Measurements from ENCODE around the gene APOA1.

Gene APOA1

DNA sequence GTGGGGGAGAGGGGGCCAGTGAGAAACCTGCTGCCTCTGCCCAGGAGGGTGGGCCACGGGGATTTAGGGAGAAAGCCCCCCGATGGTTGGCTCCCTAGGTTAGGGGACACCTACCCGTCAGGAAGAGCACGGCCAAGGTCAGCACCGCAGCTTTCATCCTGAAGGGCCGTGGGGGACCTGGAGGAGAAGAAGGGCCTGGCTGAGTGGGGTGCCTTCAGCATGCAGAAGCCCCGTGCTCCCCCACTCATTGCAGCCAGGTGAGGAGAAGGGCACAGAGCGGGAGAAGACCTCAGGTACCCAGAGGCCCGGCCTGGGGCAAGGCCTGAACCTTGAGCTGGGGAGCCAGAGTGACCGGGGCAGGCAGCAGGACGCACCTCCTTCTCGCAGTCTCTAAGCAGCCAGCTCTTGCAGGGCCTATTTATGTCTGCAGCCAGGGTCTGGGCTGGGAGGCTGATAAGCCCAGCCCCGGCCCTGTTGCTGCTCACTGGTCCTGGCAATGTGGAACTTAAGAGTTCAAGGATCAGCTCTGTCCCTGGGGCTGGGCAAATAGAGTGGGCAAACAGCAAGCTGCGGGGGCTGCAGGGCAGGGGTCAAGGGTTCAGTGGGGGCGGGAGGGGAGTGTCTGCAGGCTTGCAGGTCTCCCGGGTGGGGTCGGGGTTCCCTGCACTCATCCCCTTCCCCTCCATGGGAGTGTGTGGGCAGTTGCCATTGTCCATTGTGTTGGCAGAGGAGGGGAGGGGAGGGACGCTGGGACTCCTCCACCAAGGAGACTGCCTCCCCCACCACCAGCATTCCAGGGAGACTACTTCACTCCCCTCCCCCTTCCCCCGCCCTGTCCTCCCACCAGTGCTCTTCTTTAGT, at the start of gene APOA1:
Gene APOA1, minus strand, starts transcription at position 392 of the 861 bp plus-strand sequence. Its CDS starts 235 bp downstream, at position 157.
- no peak within 1 kb of the TSS; the same call in 1 of the 2 replicates for H3K27ac ChIP-seq
- POLR2A ChIA-PET (ENCODE audit: low non-redundant PET), result no interaction called here
- TF ChIP-seq, protein P1, sequence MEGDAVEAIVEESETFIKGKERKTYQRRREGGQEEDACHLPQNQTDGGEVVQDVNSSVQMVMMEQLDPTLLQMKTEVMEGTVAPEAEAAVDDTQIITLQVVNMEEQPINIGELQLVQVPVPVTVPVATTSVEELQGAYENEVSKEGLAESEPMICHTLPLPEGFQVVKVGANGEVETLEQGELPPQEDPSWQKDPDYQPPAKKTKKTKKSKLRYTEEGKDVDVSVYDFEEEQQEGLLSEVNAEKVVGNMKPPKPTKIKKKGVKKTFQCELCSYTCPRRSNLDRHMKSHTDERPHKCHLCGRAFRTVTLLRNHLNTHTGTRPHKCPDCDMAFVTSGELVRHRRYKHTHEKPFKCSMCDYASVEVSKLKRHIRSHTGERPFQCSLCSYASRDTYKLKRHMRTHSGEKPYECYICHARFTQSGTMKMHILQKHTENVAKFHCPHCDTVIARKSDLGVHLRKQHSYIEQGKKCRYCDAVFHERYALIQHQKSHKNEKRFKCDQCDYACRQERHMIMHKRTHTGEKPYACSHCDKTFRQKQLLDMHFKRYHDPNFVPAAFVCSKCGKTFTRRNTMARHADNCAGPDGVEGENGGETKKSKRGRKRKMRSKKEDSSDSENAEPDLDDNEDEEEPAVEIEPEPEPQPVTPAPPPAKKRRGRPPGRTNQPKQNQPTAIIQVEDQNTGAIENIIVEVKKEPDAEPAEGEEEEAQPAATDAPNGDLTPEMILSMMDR (conservative IDR thresholded peaks at IDR 0.05; ENCODE audit: low read depth), result no peak
- DNase-seq (ENCODE audit: low spot score), result no peak
- CTCF ChIA-PET, result interaction anchor here (0.8 to 1.8 kb wide), 3 partner anchors 44 to 95 kb away, joined by 3 to 4 read pairs (median 4); partner anchors contain the start of gene ZPR1

DNA sequence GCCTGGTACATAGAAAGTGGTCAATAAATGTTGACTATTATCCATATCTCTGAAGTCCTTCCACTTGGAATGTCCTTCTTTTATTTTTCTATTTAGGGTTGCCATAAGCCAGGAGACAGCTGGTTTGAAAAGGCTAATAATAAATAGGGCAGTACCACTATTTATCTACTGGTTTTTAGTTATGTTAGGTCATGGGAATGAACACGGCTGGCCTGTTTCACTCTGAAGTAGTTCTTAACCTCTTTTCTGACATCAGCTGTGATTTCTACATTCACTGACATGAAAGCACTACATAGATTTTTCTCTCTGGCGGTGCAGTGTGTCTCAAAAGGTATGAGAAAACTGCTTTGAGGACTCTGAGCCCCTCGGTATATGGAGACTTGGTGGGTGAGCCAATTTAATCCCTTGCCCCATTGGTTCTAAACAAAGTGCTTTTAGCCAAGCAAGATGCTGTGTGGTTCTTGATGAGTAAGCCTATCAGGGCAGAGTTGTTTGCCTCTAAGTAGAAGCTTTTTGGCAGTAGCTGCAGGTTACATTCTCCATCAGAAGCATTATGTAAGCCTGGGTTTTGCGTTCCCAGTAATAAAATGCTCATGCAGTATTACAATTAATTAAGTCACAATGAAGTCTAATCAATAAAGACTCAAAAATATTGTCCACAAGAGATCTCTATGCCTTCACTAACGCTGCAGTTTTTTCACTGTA, 48.7 kb upstream of the APOA1 start:
- no peak overlapping the region for H3K27ac ChIP-seq
- CTCF ChIA-PET, result interaction anchor here (0.6 kb wide), 1 partner anchor 59 kb away, joined by 3 read pairs; no protein-coding TSS in a partner anchor
- TF ChIP-seq, protein P1 (conservative IDR thresholded peaks at IDR 0.05; ENCODE audit: low read depth), result no peak
- POLR2A ChIA-PET (ENCODE audit: low non-redundant PET), result no interaction called here
- no peak for DNase-seq (ENCODE audit: low spot score)

DNA sequence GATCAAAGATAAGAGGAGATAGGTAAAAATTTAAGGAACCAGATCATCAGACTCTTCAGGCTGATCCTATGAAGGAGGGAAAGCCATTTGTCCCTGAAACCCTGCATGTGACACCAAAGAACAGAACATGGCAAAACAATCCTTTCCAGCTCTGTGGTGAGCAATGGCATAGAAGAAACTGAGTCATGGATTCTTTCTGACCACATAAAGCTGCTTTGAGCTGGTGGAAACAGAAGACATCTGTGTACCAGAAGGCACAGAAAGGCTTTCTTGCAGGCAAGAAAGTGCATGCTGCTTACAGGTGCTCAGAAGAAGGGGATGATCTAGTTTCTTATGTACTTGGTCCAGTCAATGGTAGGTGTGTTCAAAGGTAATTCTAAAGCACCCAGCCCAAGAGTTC, 45.0 kb upstream of the APOA1 start:
- ChIA-PET CTCF (no interaction called here), POLR2A (ENCODE audit: low non-redundant PET) (no interaction called here)
- no peak overlapping the region for H3K27ac ChIP-seq
- TF ChIP-seq, protein P1 (conservative IDR thresholded peaks at IDR 0.05; ENCODE audit: low read depth), result no peak
- no peak for DNase-seq (ENCODE audit: low spot score)

DNA sequence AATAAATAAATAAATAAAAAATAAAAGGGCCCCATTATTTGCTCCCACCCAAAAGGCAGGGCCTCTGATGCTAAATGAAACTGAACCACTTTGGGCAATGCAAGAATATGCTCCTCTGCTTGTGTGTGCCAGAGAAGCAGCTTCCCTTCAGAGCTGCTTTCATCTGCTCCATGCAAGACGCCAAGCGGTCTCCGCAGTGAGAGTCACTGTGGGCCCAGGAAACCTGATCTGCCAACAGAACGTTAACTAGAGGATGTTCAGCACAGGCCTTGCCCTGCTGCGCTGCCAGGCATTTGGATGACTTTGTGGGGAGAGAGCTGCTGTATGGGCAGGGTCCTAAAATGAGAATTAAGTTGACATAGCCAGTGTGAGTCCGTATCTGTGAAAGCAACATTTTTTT, 43.7 kb upstream of the APOA1 start:
- TF ChIP-seq, protein P1 (conservative IDR thresholded peaks at IDR 0.05; ENCODE audit: low read depth), result no peak
- no peak for DNase-seq (ENCODE audit: low spot score)
- POLR2A ChIA-PET (ENCODE audit: low non-redundant PET), result no interaction called here
- H3K27ac ChIP-seq, result no peak overlapping the region
- CTCF ChIA-PET, result interaction anchor here (1.0 to 1.8 kb wide), 3 partner anchors 93 to 298 kb away, joined by 5 to 15 read pairs (median 5); partner anchors contain the start of gene ZPR1

DNA sequence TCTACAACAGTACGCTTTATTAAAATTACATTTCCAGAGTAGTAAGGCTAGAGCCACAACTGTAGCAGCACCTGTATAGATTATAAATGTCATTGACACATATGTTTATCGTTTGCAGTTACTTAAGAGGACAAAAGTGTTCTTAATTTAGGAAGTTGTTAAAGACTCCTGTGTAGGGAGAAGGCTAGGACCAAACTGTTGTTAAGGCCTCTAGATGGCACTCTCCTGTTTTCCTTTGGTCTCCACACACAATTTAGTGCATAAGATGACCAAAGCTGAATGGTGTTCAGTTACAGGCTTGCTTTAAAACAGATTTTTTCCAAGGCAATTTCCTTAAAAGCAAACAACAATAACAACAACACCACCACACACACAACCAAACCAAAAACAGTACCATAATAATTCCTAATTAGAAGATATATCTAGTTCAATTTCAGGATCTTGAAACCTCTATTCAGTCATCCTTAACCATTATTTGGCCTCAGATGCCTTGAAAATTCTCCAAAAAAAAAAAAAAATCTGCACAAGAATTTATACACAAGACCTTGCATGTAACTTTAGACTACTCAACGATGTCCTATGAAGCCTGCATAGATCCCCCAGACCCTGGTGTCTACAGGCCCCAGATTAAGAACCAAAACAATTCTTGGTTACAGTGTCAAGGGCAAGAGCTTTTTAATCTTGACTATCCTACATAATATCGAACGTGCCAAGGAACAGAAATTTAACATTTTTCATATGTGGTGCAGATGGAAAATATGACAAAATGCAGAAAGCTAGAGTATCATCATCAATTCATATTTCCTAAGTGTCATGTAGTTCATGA, 42.6 kb upstream of the APOA1 start:
- H3K27ac ChIP-seq, result no peak overlapping the region
- peak; percentile 49 for DNase-seq (ENCODE audit: low spot score)
- ChIA-PET POLR2A (ENCODE audit: low non-redundant PET) (no interaction called here), CTCF (interaction anchor here (0.6 to 1.8 kb wide), 8 partner anchors 8 to 299 kb away, joined by 3 to 15 read pairs (median 4); partner anchors contain the start of gene ZPR1)
- TF ChIP-seq, protein P1 (conservative IDR thresholded peaks at IDR 0.05; ENCODE audit: low read depth), result peak; percentile 72

DNA sequence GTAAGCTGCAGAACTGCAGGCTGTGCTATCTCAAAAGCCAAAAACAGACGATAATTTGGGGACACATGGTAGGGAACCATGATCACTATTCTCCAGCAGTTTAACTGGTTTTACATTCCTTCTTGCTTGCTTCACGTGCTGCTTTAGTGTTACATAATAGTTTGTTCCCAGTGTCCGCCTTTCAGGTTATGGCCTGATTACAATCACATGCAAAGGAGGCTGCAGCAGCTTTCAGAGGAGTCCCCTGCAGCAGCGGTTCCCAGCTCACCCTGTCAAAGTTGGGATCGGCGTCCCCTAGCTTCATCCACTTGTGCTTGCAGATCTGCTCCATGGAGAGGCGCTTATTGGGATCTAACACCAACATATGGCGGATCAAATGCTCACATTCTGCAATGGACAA, 39.2 kb upstream of the APOA1 start:
- POLR2A ChIA-PET (ENCODE audit: low non-redundant PET), result no interaction called here

More for the DNA sequence above, 39.2 kb upstream of the APOA1 start:
- TF ChIP-seq, protein P1 (conservative IDR thresholded peaks at IDR 0.05; ENCODE audit: low read depth), result no peak
- DNase-seq (ENCODE audit: low spot score), result no peak
- CTCF ChIA-PET, result interaction anchor here (1.0 kb wide), 1 partner anchor 229 kb away, joined by 3 read pairs; no protein-coding TSS in a partner anchor
- H3K27ac ChIP-seq, result no peak overlapping the region
